GM18526 (cell line): Measurements from ENCODE around the gene KRT3.

Experiments used
- POLR2A ChIP-seq: IDR thresholded peaks from 3 replicates; pipeline ENCODE4 v1.6.1; 2011; ENCODE audit not compliant: insufficient read length; ENCODE audit errors: extremely low read depth

Gene KRT3

GRCh38 chr12:52756281-52756960, 39.5 kb downstream of the KRT3 start:
- no peak for TF ChIP-seq POLR2A

- TF ChIP-seq POLR2A: no peak
Observed at GRCh38 chr12:52755533-52755932, 40.4 kb downstream of the KRT3 start.

DNA sequence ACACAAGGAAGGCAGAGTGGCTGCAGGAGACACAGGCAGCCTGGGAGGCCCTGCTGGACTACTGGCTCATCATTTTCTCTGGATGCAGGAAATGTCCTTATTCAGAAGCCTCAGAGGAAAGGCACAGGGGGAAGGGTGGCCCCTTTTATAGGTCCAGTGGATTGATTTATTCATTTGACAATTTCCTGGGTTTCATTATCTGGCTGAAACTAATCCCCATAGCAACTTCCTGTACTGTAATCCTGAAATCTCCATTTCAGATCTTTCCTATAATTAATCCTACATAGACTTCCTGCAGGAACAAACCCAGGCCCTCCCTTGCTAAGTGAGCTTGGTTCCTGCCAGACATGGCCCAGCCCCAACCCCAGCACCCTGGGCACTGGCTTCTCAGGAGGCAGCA, 41.8 kb downstream of the KRT3 start:
- no peak for TF ChIP-seq POLR2A

DNA sequence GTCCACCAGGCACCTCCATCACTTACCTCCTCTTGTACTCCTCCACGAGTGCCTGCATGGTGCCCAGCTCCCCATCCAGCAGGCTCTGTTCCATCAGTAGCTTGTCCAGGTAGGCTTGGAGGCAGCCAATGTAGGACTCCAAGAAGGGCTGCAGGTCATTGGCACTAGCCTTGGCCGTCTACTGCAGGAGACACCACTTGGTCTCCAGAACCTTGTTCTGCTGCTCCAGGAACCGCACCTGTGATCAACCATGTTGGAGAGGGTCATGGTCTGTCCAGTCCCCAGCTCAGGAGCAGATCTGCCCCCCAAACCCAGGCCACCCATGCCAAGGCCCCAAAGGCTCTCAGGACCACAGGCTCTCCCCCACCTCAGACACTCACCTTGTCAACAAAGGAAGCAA, 42.6 kb downstream of the KRT3 start:
- no peak for TF ChIP-seq POLR2A

GRCh38 chr12:52752516-52752915, 43.4 kb downstream of the KRT3 start:
- no peak for TF ChIP-seq POLR2A

DNA sequence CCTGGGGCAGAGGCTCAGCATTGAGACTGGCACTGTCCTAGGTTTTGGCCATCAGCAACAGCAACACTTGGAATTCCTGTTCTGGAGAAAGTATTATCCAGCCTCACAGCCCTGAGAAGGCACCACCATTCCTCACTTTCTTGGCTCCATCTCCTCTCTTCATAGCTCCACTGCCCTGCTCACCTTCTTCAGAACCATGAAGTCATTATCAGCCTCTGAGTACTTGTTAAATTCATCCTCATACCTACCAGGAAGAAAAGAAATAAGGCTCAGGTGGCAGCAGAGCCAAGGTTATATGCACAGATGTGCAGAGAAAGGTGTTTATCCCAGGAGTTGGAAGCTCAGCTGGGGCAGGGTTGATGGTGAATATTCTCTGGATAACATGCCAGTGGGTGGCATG, 44.1 kb downstream of the KRT3 start:
- no peak for TF ChIP-seq POLR2A

DNA sequence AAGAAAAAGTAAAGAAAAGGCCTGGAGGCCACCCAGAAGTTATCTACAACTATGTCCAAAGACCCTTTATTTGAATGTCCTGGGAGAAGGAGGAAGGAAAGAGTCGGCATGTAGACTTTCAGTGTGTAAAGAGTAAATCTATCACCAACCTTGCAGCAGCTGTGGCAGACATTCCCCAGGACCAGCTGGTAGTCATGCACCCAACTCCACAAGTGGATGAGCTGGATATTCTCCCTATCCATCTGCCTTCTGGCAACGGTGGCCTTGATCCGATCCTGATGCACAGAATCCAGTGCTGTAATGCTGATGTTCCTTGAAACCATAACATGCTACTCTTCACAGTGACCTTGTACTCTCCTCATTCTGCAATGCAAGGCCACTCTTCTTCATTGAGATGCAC, 46.1 kb downstream of the KRT3 start:
- TF ChIP-seq POLR2A: no peak

DNA sequence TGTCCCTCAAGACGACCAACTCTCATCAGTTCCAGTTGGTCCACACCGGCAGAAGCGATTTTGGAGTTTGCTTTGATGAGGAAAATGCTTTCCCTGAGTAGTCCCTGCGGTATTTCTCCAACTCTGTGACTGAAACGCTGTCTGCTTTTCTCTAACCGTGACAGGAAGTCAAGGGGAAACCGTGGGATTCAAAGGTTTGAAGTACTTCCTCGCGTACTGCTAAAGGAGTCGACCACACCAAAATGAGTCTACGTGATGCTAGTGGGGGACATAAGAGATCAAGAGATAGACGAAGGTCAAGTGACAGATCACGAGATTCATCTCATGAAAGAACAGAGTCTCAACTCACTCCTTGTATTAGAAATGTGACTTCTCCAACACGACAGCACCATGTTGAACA, 47.3 kb downstream of the KRT3 start:
- no peak for TF ChIP-seq POLR2A

DNA sequence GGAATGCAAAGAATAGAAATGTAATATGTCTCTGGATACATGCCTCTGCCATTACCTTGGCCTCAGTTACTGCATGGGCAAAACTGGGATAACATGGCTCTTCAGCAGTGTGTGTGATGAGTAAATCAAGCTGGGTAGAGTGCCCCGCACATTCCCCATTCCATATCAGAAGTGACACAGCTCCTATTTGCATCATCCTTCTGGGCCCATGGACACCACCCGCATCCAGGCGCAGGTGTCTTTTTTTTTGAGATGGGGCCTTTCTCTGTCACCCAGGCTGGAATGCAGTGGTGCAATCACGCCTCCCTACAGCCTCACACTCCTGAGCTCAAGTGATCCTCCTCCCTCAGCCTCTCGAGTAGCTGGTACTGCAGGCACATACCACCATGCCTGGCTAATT, 50.4 kb downstream of the KRT3 start:
- no peak for TF ChIP-seq POLR2A

DNA sequence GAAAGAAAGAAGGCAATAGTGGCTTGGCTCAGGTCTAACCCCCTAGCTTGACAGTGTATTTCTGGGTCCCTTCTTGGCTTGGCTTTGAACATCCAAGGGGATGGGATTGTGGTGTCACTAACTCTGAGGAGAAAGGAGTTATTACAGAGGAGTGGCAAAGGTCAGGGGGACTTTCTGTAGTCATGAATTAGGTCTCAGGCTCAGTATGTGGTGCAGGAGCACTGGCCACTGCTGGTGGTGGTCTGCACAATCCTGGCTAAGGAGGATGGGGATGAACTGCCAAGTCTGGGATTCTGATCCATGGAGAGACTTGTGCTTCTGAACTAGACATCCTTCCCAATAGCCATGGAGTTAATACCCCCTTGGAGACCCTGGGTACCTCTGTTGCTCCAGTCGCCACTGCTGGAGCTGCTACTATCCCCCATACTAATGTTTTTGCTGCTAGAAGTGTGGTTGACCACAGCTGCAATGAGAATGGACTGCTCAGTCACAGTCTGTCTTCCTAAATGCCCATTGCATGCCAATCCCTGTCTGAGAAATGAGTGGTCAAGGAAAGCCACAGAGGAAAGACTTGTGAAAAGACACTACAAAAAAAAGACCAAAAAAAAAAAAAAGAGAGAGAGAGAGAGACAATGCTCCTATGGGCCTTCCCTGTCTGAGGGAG, 51.3 kb downstream of the KRT3 start:
- no peak for TF ChIP-seq POLR2A

DNA sequence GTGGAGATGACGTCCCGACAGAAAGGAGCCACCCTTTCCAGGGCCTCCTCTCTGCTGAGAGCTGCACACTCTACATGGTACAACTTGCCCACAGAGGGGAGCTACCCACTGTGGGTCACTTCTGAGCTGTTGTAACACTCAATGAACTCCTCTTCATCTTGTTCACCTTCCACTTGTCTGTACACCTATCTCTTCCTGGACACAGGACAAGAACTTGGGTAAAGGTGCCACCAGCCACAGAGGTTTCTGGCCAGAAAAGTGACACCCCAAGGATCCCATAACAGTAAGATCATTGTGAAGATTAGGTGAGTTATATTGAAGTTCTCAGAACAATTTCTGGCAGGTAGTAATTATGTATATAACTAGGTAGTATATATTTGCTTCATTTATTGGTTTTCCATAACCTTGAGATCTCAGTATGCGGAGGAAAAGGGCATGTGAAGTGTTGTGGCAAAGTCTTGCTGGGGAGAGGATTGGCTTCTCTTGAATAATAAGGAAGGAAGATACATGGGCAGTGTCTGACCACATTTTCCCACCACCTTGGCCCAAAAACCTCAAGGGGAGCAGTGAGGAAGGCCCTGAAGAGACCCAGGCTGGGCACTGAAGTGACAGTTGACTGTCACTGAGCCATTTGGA, 53.0 kb downstream of the KRT3 start:
- TF ChIP-seq POLR2A: no peak

DNA sequence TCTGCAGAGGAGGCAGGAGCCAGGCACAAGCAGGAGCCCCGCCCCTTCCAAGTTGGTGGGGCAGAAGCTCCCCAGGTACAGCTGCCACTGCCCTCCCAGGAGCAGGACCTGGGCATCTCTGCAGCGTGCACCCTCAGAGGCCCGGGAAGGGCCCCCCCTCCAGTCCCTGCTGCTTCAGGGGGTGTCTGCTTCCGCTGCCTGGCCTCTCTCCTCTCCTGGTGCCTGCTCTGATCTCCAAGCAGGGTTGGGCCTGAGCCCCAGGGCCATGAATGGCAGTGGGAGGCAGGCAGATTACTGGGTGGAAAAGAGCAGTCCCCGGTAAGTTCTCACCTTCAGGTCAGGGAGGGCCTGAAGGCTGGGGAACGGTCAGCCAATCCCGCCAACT, 53.7 kb downstream of the KRT3 start:
- no peak for TF ChIP-seq POLR2A

DNA sequence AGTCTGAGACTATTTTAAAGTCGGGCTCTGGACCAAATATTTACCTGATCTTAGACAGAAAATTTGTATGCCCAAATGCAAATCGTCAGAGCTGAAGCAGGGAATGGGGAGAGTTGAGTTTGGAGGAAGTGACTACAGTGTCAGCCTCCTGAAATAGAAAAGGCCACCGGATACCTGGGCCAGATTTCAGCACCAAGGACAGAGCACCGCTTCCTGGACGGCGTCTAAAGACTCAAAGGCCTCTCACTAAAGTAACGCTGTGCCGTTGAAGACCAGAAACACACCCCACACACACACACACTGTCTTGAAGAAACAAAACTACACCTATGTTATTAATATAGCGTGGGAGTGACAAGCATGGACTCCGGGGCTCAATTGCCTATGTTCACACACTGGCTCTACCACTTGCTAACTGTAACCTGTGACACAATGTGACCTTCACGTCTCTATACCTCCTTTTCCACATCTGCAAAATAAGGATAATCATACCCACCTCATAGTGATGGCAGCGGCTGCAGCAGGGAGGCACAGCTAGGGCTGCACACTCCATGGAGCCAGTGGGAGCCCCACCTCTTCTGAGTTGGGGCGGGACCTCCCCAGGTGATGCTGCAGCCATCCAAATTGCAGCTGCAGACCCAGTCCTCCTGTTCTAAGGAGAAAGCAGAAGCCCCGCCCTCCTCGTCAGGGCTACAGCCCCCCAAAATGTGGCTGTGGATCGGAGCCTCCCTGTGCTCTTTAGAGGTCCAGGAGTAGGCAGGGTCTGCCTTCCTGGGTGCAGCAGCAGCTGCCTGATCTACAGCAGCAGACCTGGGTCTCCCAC, 54.3 kb downstream of the KRT3 start:
- no peak for TF ChIP-seq POLR2A

GRCh38 chr12:52740584-52740983, 55.3 kb downstream of the KRT3 start:
- TF ChIP-seq POLR2A: no peak

DNA sequence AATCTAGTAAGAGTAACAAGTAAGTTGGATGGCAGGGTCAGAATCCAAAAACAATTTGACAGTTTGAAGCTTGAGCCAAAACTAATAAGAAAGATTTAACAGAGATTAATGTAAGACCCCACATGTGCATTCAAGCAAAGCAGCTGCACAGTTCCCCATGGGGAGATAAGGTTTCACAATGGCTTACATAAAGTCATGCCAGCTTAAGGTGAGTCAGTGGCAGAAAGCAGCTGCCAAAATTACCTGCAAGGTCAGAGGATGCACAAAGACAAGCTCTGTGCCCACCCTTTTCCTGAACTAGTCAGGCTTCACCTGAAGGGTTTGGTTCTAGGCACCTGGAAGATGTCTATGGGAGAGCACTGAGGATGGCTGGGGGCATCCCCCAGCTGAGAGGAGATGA, 56.0 kb downstream of the KRT3 start:
- no peak for TF ChIP-seq POLR2A
